ENCODE results near the gene R3HDML. TPM values are rescaled to one million over a fixed set of nuclear protein-coding genes. Genes with fewer than 3 reads are reported as not detected.

Gene R3HDML
- total and polyA plus RNA-seq, 2 of the 13 experiments (the other 11 are each of a cell fraction or from before 2014, with no cell fraction given), result not detected

GRCh38 chr20:44394702-44395460 lies 58.0 kb downstream of the R3HDML start (continued):
- TF ChIP-seq HMG20A (CRISPR knock-in tag; IDR thresholded peaks at IDR 0.05; ENCODE audit: borderline replicate concordance), result peak; percentile 98
- peak; percentile 98 for TF ChIP-seq MEIS1 (CRISPR knock-in tag; IDR thresholded peaks at IDR 0.05; ENCODE audit: borderline replicate concordance)
- peak; percentile 70; the same call in 1 of the 2 replicates for TF ChIP-seq ZNF432 (CRISPR knock-in tag; IDR thresholded peaks at IDR 0.05; ENCODE audit: borderline replicate concordance)
- peak; percentile 63; the same call in 1 of the 2 replicates for TF ChIP-seq TFDP2 (CRISPR knock-in tag; IDR thresholded peaks at IDR 0.05)
- TF ChIP-seq ZNF761 (CRISPR knock-in tag; conservative IDR thresholded peaks at IDR 0.05), result 0 out of 2 replicates have a peak, but pooled peaks have one; percentile 34
- no peak; the same call in 1 of the 2 replicates for TF ChIP-seq ZNF605 (CRISPR knock-in tag; IDR thresholded peaks at IDR 0.05)
- TF ChIP-seq CBX1 (IDR thresholded peaks at IDR 0.05; ENCODE audit: low read depth), result peak; percentile 43
- TF ChIP-seq RFXANK (CRISPR knock-in tag; IDR thresholded peaks at IDR 0.05), result peak; percentile 27; the same call in 1 of the 2 replicates
- TF ChIP-seq ZNF142 (CRISPR knock-in tag; IDR thresholded peaks at IDR 0.05), result peak; percentile 90
- peak; percentile 96; the same call in 1 of the 2 replicates for TF ChIP-seq ZNF569 (CRISPR knock-in tag; IDR thresholded peaks at IDR 0.05; ENCODE audit: borderline replicate concordance)
- peak; percentile 88; the same call in 1 of the 2 replicates for TF ChIP-seq TP53 (CRISPR knock-in tag; conservative IDR thresholded peaks at IDR 0.05)
- no peak for TF ChIP-seq ZNF660 (CRISPR knock-in tag; IDR thresholded peaks at IDR 0.05; ENCODE audit: borderline replicate concordance, low read depth)
- TF ChIP-seq PLRG1 (conservative IDR thresholded peaks at IDR 0.05), result no peak
- peak; percentile 90; the same call in 1 of the 2 replicates for TF ChIP-seq ZNF30 (CRISPR knock-in tag; IDR thresholded peaks at IDR 0.05)
- TF ChIP-seq EHMT2 (IDR thresholded peaks at IDR 0.05; ENCODE audit: borderline replicate concordance, low read depth, low read length), result peak; percentile 93; the same call in 1 of the 2 replicates
- peak; percentile 100 for TF ChIP-seq IKZF5 (CRISPR knock-in tag; IDR thresholded peaks at IDR 0.05)
- peak; percentile 96 for TF ChIP-seq GFI1 (CRISPR knock-in tag; IDR thresholded peaks at IDR 0.05; ENCODE audit: borderline replicate concordance)
- peak; percentile 73; the same call in 1 of the 2 replicates for TF ChIP-seq KDM6A (CRISPR knock-in tag; IDR thresholded peaks at IDR 0.05; ENCODE audit: low read depth)
- peak; percentile 66 for TF ChIP-seq ZFP37 (CRISPR knock-in tag; IDR thresholded peaks at IDR 0.05; ENCODE audit: borderline replicate concordance)
- TF ChIP-seq FOSL2 (CRISPR knock-in tag; IDR thresholded peaks at IDR 0.05), result peak; percentile 94
- TF ChIP-seq ELF3 (CRISPR knock-in tag; IDR thresholded peaks at IDR 0.05), result peak; percentile 97

Data from HepG2 (cell line).